Mesothelial cell of epicardium (in vitro differentiated cells): ENCODE measurements around the gene DDIAS. TPM values are rescaled to one million over a fixed set of nuclear protein-coding genes. Genes with fewer than 3 reads are reported as not detected.
"Not testable (repeated sequence)": the region's sequence is repeated elsewhere in the genome, so short reads cannot be mapped to it uniquely, and the experiment has no call there.

Source experiments
- DNase-seq, 2 experiments: peaks; one replicate each; pipeline ENCODE4 v3.0.0; 2021; ENCODE audit warnings: low spot score in 2 of 2; ENCODE audit not compliant: unreplicated experiment in 2 of 2
- H3K27ac Mint-ChIP-seq: 2 replicates; pipeline ENCODE4 v1.8.0; 2021; ENCODE audit warnings: mixed read lengths
- H3K27me3 Mint-ChIP-seq: 2 replicates; pipeline ENCODE4 v1.8.0; 2021; ENCODE audit warnings: low read depth, mixed read lengths
- H3K36me3 Mint-ChIP-seq: 2 replicates; pipeline ENCODE4 v1.8.0; 2021; ENCODE audit warnings: mixed read lengths
- H3K4me1 Mint-ChIP-seq: 2 replicates; pipeline ENCODE4 v1.8.0; 2021; ENCODE audit warnings: mixed read lengths
- H3K4me3 Mint-ChIP-seq: 2 replicates; pipeline ENCODE4 v1.8.0; 2021; ENCODE audit warnings: mild to moderate bottlenecking, moderate library complexity, mixed read lengths
- H3K9me3 Mint-ChIP-seq: 2 replicates; pipeline ENCODE4 v1.8.0; 2021; ENCODE audit warnings: mixed read lengths
- CTCF ChIP-seq: fragments of 200-600 bp; sonication (generic); IDR thresholded peaks from one replicate; pipeline ENCODE4 v1.5.0; 2021; ENCODE audit warnings: antibody characterized with exemption; ENCODE audit not compliant: unreplicated experiment
- total RNA-seq: library from RNA; stranded (reverse); gene quantifications from 3 replicates; pipeline ENCODE4 v1.2.1, GENCODE V29; 2021

The DDIAS gene
- 4.0 to 5.8 TPM (median 5.6 TPM) in 3 replicates for total RNA-seq

- H3K9me3 Mint-ChIP-seq = no peaks in the 10 kb centered on the region
- H3K4me3 Mint-ChIP-seq = peak within 1 kb of the TSS; percentile 96
- H3K4me1 Mint-ChIP-seq = peaks cover 29% of the 10 kb centered on the region
- peak within 1 kb of the TSS; percentile 97 for H3K27ac Mint-ChIP-seq
- TF ChIP-seq CTCF = no peak
- DNase-seq = peak; percentile 83 to 84
- no peaks in the 10 kb centered on the region for H3K36me3 Mint-ChIP-seq
- H3K27me3 Mint-ChIP-seq = no peaks in the 10 kb centered on the region
Measured at GRCh38 chr11:82901165-82901921, at the start of gene DDIAS. Gene DDIAS (plus strand): TSS chr11:82901736. CDS start chr11:82914739, 13,003 bp downstream.

GRCh38 chr11:82854242-82854641, 47.3 kb upstream of the DDIAS start:
- Mint-ChIP-seq H3K4me3 (no peak overlapping the region), H3K27me3 (no peaks in the 10 kb centered on the region), H3K4me1 (peaks cover 9% of the 10 kb centered on the region), H3K36me3 (peaks cover 10% of the 10 kb centered on the region), H3K9me3 (peaks cover 17% of the 10 kb centered on the region), H3K27ac (no peak overlapping the region)
- TF ChIP-seq CTCF = no peak
- DNase-seq = no peak

GRCh38 chr11:82854916-82855315, 46.6 kb upstream of the DDIAS start:
- H3K9me3 Mint-ChIP-seq = peaks cover 17% of the 10 kb centered on the region
- not testable (repeated sequence) for H3K27me3 Mint-ChIP-seq, H3K4me3 Mint-ChIP-seq, H3K36me3 Mint-ChIP-seq, H3K27ac Mint-ChIP-seq, DNase-seq
- peaks cover 11% of the 10 kb centered on the region for H3K4me1 Mint-ChIP-seq

GRCh38 chr11:82855616-82856015, 45.9 kb upstream of the DDIAS start:
- H3K4me3 Mint-ChIP-seq = no peak overlapping the region
- H3K9me3 Mint-ChIP-seq = peaks cover 17% of the 10 kb centered on the region
- no peak overlapping the region for H3K27ac Mint-ChIP-seq
- peaks cover 11% of the 10 kb centered on the region for H3K4me1 Mint-ChIP-seq
- H3K36me3 Mint-ChIP-seq = peaks cover 10% of the 10 kb centered on the region
- DNase-seq = no peak
- TF ChIP-seq CTCF = no peak
- H3K27me3 Mint-ChIP-seq = no peaks in the 10 kb centered on the region

GRCh38 chr11:82857145-82857544, 44.4 kb upstream of the DDIAS start:
- no peak for DNase-seq
- peaks cover 17% of the 10 kb centered on the region for H3K9me3 Mint-ChIP-seq

More at GRCh38 chr11:82857145-82857544, 44.4 kb upstream of the DDIAS start:
- peaks cover 11% of the 10 kb centered on the region for H3K4me1 Mint-ChIP-seq
- H3K4me3 Mint-ChIP-seq = no peak overlapping the region
- H3K27me3 Mint-ChIP-seq = no peaks in the 10 kb centered on the region
- H3K27ac Mint-ChIP-seq = no peak overlapping the region
- H3K36me3 Mint-ChIP-seq = peaks cover 10% of the 10 kb centered on the region
- no peak for TF ChIP-seq CTCF
